Measurements from ENCODE around the gene CACNG8.
A peak's percentile ranks its signal among the peaks of the same experiment; 100 is the strongest.

CACNG8 gene

GRCh38 chr19:53965091-53965490, 2.4 kb downstream of the CACNG8 start:
- DNase-seq: no peak

- no peak for DNase-seq
These were observed 4.2 kb downstream of the CACNG8 start for GRCh38 chr19:53966931-53967330.

GRCh38 chr19:53969366-53969765, 6.6 kb downstream of the CACNG8 start:
- no peak for DNase-seq

- DNase-seq: no peak
These were observed 8.9 kb downstream of the CACNG8 start for GRCh38 chr19:53971673-53972072.

DNA sequence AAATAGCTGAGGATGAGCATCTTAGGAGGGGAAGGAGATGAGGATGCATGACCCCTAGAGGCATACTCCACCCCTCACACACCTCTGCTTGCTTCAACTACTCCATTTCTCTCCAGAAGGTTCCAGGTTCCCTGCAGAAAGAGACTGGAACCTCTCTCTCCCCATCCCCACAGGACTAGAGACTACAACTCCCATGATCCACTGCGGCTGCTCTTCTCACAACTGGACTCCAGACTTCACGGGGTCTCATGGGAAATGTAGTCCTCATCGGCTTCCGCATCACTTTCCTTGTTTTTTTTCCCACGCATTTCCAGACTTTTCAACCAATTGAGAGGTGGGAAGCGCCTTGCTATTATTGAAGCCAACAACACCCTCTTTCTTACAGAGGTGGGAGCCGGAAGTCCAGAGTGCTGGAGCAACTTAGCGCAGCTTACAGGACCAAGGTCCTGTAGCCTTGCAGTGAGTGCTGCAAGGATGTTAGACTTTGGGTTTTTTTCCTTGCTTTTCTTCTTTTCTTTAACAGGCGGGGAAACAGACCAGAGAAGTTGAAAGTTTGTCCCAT, 14.8 kb downstream of the CACNG8 start:
- DNase-seq: peak; percentile 79 to 93

DNA sequence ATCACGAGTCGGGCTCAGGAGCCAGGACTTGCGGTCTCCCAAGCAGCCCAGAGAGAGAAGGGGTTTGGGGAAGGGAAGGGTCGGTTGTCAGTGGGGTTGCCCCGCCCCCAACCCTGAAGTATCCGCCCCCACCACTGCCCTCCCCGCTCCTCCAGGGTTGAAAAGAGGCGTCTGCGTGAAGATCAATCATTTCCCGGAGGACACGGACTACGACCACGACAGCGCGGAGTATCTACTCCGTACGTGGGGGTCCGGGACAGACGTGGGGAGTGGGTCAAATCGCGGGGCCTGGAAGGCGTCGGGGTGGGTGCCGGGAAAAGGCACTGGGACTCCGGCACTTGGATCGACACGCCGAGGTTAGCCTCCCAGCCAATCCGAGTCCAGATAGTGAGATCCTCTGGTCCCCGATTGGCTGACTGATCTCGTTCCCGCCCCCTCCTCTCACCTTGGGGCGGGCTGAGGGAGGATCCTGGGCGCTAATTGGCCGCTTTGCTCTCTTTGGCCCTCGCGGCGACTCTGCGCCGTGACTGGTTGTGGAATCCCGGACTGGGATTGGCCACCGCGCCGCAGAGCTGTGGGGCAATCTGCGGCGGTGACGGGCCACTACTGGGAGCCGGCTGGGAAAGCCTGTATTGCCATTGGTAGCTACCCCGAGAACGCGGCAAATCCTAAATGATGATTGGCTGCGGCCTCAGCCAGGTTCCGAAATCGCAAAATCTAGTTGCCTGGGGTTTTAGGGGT, 15.4 kb downstream of the CACNG8 start:
- DNase-seq: peak; percentile 29 to 94

- DNase-seq: no peak
These were observed 16.5 kb downstream of the CACNG8 start for GRCh38 chr19:53978975-53979801.

- DNase-seq: peak in 1 of 2 experiments; percentile 46
These were observed 18.0 kb downstream of the CACNG8 start for GRCh38 chr19:53980539-53981375.

DNA sequence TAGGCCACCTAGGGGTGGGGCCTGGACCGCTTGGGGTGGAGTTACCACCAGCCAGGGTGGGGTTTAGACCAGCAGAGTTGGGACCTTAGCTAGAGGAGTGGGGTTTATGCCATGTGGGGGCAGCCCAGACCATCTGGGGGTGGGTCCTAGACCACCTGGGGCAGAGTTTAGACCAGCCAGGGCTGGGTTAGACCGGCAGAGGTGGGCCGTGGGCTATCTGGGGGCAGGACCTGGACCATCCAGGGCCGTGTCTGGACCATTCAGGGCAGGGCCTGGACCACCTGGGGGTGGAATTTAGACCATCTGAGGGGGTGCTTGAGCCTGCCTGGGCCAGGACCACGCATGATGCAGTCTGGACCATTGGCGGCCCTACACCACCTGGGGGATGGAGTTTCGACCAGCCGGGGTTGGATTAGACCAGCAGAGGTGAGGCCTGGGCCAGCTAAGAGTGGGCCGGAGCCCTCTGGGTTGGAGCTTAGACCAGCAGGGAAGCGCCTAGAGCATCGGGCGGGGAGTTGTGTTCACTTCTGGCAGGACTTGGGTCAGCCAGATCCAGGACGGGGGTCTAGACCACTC, 18.7 kb downstream of the CACNG8 start:
- no peak for DNase-seq

DNA sequence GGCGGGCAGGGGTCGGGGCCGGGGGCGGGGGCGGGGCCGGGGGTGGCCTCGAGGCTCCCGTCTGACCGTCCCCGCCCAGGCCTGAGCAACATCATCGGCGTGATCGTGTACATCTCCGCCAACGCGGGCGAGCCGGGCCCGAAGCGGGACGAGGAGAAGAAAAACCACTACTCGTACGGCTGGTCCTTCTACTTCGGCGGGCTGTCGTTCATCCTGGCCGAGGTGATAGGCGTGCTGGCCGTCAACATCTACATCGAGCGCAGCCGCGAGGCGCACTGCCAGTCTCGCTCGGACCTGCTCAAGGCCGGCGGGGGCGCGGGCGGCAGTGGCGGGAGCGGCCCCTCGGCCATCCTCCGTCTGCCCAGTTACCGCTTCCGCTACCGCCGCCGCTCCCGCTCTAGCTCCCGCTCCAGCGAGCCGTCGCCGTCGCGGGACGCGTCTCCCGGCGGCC, 19.3 kb downstream of the CACNG8 start:
- DNase-seq: no peak

DNA sequence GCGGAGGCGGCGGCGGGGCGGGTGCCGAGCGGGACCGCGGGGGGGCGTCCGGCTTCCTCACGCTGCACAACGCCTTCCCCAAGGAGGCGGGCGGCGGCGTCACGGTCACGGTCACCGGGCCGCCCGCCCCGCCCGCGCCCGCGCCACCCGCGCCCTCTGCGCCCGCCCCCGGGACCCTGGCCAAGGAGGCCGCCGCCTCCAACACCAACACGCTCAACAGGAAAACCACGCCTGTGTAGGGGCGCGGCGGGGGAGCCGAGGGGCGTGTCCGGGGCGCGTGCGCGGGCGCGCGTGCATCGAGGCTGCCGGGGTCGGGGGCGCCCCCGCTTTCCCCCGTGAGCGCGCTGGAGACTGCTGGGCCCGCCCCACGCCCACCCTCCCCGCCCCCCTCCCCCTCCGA, 19.9 kb downstream of the CACNG8 start:
- DNase-seq: peak; percentile 16 to 57

DNA sequence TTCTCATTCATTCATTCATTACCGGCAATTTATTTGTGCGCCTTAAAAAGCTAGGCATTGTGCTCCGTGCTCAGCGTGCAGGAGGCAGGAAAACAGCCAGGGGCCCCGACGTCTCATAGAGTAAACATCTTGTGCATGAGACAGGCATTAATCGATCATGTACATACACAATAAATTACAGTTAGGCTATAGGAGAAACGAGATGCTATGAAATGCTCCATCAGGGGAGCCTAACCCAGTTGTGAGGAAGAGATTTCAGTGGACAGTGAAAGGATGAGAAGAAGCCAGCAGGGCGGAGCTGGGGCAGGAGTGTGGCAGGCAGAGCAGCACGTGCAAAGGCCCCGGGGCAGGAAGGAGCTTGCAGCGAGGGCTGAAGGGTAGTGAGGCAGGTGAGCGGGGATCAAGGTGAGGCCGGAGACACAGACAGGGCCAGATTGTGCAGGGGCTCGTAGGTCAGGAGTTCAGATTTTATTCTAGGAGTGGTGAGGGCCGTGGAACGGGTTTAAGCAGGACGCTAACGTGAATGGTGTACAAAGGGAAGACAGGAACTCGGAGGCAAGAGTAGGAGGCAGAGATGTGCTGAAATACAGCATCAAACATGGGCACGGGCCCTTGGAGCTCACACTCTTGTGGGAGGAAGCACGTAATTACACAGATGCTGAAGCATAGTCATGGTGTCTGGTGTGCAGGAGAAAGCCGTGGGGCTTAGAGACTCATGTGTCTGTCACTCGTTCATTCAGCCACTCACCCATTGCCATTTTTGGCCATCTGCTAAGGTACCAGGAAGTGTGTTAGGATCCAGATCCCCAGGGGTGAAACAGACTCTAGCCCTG, 20.9 kb downstream of the CACNG8 start:
- DNase-seq: no peak

GRCh38 chr19:53985863-53986262, 23.1 kb downstream of the CACNG8 start:
- no peak for DNase-seq

DNA sequence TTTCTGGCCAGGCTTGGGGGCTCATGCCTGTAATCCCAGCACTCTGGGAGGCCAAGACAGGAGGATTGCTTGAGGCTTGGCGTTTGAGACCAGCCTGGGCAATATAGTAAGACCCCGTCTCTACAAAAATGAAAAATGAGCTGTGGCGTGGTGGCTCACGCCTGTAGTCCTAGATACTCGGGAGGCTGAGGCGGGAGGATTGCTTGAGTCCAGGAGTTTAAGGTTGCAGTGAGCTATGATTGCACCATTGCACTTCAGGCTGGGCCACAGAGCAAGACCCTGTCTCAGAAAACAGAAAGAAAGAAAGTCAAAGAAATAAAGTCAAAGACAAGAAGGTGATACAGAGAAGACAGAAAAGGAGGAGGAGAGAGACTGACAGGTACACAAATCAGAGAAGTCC, 26.2 kb downstream of the CACNG8 start:
- no peak for DNase-seq

- DNase-seq: no peak
These were observed 27.1 kb downstream of the CACNG8 start for GRCh38 chr19:53989600-53990533.

DNA sequence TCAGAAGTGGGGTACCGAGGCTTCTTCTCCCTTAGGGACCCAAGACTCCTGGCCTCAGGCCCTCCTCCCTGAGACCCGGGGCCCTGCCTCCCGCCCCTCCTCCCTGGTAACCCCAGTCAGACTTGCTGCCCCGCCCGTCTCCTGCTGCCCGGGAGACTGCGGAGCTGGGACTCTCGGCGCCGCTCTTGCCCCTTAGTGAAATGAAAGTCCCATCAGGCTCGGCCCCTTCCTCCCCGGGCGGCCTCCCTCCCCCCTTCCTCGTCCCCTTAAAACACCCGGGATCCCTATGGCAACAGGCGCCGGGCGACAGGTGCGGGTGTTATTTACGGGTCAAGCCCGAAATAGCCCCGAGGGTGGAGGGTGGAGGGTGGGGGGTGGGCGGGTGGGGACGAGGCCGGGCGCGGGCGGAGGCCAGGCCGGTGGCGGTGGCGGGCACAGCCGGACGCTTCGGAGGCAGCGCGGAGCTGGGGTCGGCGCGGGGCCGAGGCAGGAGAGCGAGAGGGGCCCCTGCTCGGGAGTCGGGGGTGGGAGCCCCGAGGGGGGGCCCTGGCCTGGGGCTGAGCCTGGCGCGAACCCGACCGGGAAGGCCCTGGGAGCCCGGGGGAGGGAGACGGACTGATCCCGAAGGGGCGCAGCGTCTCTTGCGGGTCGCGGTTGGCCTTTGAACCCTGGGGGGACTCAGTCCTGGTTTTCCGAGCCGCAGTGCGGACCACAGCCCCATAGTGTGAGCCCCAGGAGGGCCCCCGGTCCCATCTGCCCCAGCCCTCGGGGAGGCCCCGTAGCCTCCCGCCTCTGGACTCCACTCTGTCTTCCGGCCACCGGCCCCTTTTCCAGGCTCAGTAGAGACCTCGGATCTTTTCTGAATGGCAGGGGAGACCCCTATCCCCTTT, 28.7 kb downstream of the CACNG8 start, which contains the start of gene CACNG6:
Gene CACNG6 (plus strand): TSS at position 414 of the 890 bp plus-strand sequence. CDS start 1,241 bp downstream, outside the sequence.
- DNase-seq: peak in 1 of 2 experiments; percentile 7

- no peak for DNase-seq
These were observed 29.5 kb downstream of the CACNG8 start for GRCh38 chr19:53992211-53992610.

GRCh38 chr19:53992815-53993214, 30.1 kb downstream of the CACNG8 start:
- no peak for DNase-seq

DNA sequence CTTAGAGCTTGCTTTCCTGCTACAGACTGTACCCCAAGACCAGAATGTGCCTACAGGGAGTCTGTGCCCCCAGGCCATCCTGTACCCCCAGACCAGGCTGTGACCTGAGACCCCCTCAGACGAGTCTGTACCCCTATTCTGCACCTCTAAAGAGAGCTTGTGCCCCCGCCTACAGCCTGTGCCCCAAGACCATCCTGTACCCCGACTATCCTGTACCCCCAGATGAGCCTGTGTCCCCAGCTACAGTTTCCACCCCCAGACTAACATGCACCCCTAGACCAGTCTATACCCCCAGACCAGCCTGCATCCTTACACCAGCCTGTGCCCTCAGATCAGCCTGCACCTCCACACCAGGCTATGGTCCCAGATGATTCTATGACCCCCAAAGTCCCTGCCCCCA, 30.7 kb downstream of the CACNG8 start:
- no peak for DNase-seq

Measured in NCI-H1930 (cell line).